ENCODE data around the gene GDA.
A peak's percentile ranks its signal among the peaks of the same experiment; 100 is the strongest.

Gene GDA

GRCh38 chr9:72149231-72149975 lies at the start of gene GDA:
Gene GDA, plus strand, starts transcription at chr9:72149440. Its CDS starts 120 bp downstream, at chr9:72149560.
- DNase-seq: peak in 1 of 2 experiments; percentile 47

GRCh38 chr9:72102520-72102919 lies 46.7 kb upstream of the GDA start:
- DNase-seq: no peak

GRCh38 chr9:72113056-72113455 lies 36.2 kb upstream of the GDA start:
- DNase-seq: no peak

- no peak for DNase-seq
These were observed 29.4 kb upstream of the GDA start for GRCh38 chr9:72119853-72120252.

- no peak for DNase-seq
These were observed 24.3 kb upstream of the GDA start for GRCh38 chr9:72124947-72125346.

GRCh38 chr9:72127753-72128152 lies 21.5 kb upstream of the GDA start:
- no peak for DNase-seq

- DNase-seq: no peak
These were observed 20.7 kb upstream of the GDA start for GRCh38 chr9:72128526-72128925.

- DNase-seq: no peak
These were observed 19.7 kb upstream of the GDA start for GRCh38 chr9:72129271-72130156.

- DNase-seq: no peak
These were observed 18.9 kb upstream of the GDA start for GRCh38 chr9:72130321-72130720.

GRCh38 chr9:72131206-72131605 lies 18.0 kb upstream of the GDA start:
- no peak for DNase-seq

- no peak for DNase-seq
These were observed 17.2 kb upstream of the GDA start for GRCh38 chr9:72132052-72132451.

- no peak for DNase-seq
These were observed 15.7 kb upstream of the GDA start for GRCh38 chr9:72133365-72134035.

GRCh38 chr9:72134801-72135200 lies 14.4 kb upstream of the GDA start:
- no peak for DNase-seq

GRCh38 chr9:72137697-72138365 lies 11.4 kb upstream of the GDA start:
- no peak for DNase-seq

- no peak for DNase-seq
These were observed 10.0 kb upstream of the GDA start for GRCh38 chr9:72139226-72139625.

GRCh38 chr9:72140586-72140985 lies 8.7 kb upstream of the GDA start:
- no peak for DNase-seq

GRCh38 chr9:72141484-72141883 lies 7.8 kb upstream of the GDA start:
- DNase-seq: no peak

- no peak for DNase-seq
These were observed 4.3 kb upstream of the GDA start for GRCh38 chr9:72144756-72145492.

GRCh38 chr9:72145733-72146505 lies 3.3 kb upstream of the GDA start:
- DNase-seq: no peak

- DNase-seq: no peak
These were observed 1.6 kb upstream of the GDA start for GRCh38 chr9:72147676-72148075.

- no peak for DNase-seq
These were observed 887 bp downstream of the GDA start for GRCh38 chr9:72150127-72150526.
